ENCODE measurements around the gene MRPL32. TPM values are rescaled to one million over a fixed set of nuclear protein-coding genes. Genes with fewer than 3 reads are reported as not detected.
A peak's percentile ranks its signal among the peaks of the same experiment; 100 is the strongest.

MRPL32 gene
- total RNA-seq, 1 experiment from 2014 or later: 52.8 TPM

DNA sequence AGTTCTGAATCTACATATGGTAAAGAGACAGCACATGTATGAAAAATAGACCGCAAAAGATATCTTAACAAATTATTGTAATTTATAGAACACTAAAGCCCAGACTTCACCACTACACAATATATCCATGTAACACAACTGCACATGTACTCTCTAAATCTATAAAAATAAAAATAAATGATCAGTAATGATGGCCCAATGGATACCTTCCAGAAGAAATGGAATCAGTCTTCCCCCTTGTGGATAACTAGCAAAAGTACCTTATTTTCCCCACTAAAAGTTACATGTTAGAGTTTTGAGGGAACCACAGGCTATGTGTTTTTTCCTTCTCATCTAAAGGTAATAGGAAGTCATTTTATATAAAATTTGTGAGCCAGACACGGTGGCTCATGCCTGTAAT lies 46.0 kb upstream of the MRPL32 start:
- Histone ChIP-seq H3K27me3 (ENCODE audit: control insufficient read depth, insufficient read depth, low read length) (no peaks in the 10 kb centered on the region), H3K36me3 (ENCODE audit: control insufficient read depth, insufficient read depth, low read length) (no peaks in the 10 kb centered on the region), H3K27ac (ENCODE audit: low read length) (no peak overlapping the region), H3K4me3 (ENCODE audit: low read depth in 2 of 2, low read length in 2 of 2) (no peak overlapping the region), H3K4me1 (ENCODE audit: control insufficient read depth, insufficient read depth, low read length) (peaks cover 8% of the 10 kb centered on the region; the same call in 1 of the 2 replicates), H3K9me3 (ENCODE audit: control insufficient read depth, insufficient read depth, low read depth, low read length) (no peaks in the 10 kb centered on the region)
- intact Hi-C loops (cut with micrococcal nuclease; ENCODE audit: unreplicated experiment): no loop called here
- ChIA-PET POLR2A (no interaction called here), CTCF (no interaction called here)
- DNase-seq (ENCODE audit: low read depth, low spot score) (no peak), ATAC-seq (no peak)
- TF ChIP-seq, protein P1, sequence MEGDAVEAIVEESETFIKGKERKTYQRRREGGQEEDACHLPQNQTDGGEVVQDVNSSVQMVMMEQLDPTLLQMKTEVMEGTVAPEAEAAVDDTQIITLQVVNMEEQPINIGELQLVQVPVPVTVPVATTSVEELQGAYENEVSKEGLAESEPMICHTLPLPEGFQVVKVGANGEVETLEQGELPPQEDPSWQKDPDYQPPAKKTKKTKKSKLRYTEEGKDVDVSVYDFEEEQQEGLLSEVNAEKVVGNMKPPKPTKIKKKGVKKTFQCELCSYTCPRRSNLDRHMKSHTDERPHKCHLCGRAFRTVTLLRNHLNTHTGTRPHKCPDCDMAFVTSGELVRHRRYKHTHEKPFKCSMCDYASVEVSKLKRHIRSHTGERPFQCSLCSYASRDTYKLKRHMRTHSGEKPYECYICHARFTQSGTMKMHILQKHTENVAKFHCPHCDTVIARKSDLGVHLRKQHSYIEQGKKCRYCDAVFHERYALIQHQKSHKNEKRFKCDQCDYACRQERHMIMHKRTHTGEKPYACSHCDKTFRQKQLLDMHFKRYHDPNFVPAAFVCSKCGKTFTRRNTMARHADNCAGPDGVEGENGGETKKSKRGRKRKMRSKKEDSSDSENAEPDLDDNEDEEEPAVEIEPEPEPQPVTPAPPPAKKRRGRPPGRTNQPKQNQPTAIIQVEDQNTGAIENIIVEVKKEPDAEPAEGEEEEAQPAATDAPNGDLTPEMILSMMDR (IDR thresholded peaks at IDR 0.05): peak; percentile 64
- TF ChIP-seq, protein P2, sequence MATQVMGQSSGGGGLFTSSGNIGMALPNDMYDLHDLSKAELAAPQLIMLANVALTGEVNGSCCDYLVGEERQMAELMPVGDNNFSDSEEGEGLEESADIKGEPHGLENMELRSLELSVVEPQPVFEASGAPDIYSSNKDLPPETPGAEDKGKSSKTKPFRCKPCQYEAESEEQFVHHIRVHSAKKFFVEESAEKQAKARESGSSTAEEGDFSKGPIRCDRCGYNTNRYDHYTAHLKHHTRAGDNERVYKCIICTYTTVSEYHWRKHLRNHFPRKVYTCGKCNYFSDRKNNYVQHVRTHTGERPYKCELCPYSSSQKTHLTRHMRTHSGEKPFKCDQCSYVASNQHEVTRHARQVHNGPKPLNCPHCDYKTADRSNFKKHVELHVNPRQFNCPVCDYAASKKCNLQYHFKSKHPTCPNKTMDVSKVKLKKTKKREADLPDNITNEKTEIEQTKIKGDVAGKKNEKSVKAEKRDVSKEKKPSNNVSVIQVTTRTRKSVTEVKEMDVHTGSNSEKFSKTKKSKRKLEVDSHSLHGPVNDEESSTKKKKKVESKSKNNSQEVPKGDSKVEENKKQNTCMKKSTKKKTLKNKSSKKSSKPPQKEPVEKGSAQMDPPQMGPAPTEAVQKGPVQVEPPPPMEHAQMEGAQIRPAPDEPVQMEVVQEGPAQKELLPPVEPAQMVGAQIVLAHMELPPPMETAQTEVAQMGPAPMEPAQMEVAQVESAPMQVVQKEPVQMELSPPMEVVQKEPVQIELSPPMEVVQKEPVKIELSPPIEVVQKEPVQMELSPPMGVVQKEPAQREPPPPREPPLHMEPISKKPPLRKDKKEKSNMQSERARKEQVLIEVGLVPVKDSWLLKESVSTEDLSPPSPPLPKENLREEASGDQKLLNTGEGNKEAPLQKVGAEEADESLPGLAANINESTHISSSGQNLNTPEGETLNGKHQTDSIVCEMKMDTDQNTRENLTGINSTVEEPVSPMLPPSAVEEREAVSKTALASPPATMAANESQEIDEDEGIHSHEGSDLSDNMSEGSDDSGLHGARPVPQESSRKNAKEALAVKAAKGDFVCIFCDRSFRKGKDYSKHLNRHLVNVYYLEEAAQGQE (IDR thresholded peaks at IDR 0.05; ENCODE audit: insufficient read depth in 1 of 2, low read depth in 2 of 2, low read length in 1 of 2): no peak
- BruUV-seq (replicated peaks): no TSS peak
- in situ Hi-C loops (cut with HindIII; ENCODE audit: low pct_unique_long_range_greater_than_20kb, low sequenced_read_pairs): no loop called here

DNA sequence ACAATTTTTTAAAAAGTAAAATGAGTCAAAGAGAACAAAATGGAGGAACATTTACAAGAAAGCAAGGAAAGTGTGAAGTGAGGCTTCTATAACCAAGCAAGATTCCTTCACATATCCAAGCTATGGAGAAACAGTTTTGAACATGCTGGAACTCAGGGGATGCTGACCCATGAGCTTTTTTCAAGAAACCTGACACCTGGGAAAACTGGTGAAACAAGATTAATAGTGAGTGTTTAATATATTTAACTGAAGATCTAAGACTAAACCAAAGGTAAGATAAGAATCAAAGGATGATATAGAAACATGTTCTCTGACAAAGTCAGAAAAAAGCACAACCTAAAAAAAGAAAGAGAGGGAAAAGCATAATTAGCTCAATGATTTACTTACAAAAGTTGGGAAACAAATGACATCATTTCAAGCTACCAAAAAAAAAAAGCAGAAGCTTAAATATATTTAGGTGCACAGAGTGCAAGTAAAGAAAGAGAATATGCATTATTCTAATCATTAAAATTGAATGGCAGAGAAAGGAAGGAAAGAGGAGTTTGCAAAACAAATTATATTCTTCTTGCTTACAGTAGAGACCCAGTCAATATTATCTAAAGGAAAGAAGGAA lies 45.2 kb upstream of the MRPL32 start:
- in situ Hi-C loops (cut with HindIII; ENCODE audit: low pct_unique_long_range_greater_than_20kb, low sequenced_read_pairs): no loop called here
- 0 out of 2 replicates have a peak overlapping the region, but pooled peaks have one; percentile 94 for H3K27ac ChIP-seq (ENCODE audit: low read length)
- DNase-seq (ENCODE audit: low read depth, low spot score): no peak
- ATAC-seq: no peak
- peaks cover 8% of the 10 kb centered on the region; the same call in 1 of the 2 replicates for H3K4me1 ChIP-seq (ENCODE audit: control insufficient read depth, insufficient read depth, low read length)
- no peaks in the 10 kb centered on the region for H3K9me3 ChIP-seq (ENCODE audit: control insufficient read depth, insufficient read depth, low read depth, low read length)
- no TSS peak for BruUV-seq (replicated peaks)
- H3K27me3 ChIP-seq (ENCODE audit: control insufficient read depth, insufficient read depth, low read length): no peaks in the 10 kb centered on the region
- no peak overlapping the region for H3K4me3 ChIP-seq (ENCODE audit: low read depth in 2 of 2, low read length in 2 of 2)
- intact Hi-C loops (cut with micrococcal nuclease; ENCODE audit: unreplicated experiment): no loop called here
- ChIA-PET CTCF (no interaction called here), POLR2A (interaction anchor here (0.6 kb wide), 1 partner anchor 1686 kb away, joined by 3 read pairs; no protein-coding TSS in a partner anchor)
- H3K36me3 ChIP-seq (ENCODE audit: control insufficient read depth, insufficient read depth, low read length): no peaks in the 10 kb centered on the region
- TF ChIP-seq SIN3A (IDR thresholded peaks at IDR 0.05; ENCODE audit: borderline replicate concordance, insufficient read depth, low read depth, low read length) (no peak), POLR2AphosphoS5 (IDR thresholded peaks at IDR 0.05; ENCODE audit: low read depth, low read length) (no peak), TCF7L2 (IDR thresholded peaks at IDR 0.05; ENCODE audit: low read depth, low read length) (no peak)
- TF ChIP-seq, protein P2 (IDR thresholded peaks at IDR 0.05; ENCODE audit: insufficient read depth in 1 of 2, low read depth in 2 of 2, low read length in 1 of 2): no peak
- TF ChIP-seq, protein P1 (IDR thresholded peaks at IDR 0.05): no peak
